OCI-LY7 (cell line): ENCODE data around the gene CRB1.

ENCODE experiments used
- CTCF ChIP-seq: fragments of 200-600 bp; sonication (generic); conservative IDR thresholded peaks from 2 replicates; pipeline ENCODE4 v1.5.1; 2014; ENCODE audit warnings: mild to moderate bottlenecking, antibody characterized with exemption, low read length, moderate library complexity, mixed read lengths
- EZH2phosphoT487 ChIP-seq: fragments of 200-600 bp; sonication (generic); IDR thresholded peaks from 2 replicates; pipeline ENCODE4 v1.6.1; 2018; ENCODE audit warnings: low read depth, borderline replicate concordance, mild to moderate bottlenecking, mixed run types, antibody characterized with exemption, low read length, moderate library complexity, mixed read lengths

- TF ChIP-seq EZH2phosphoT487, result no peak
- no peak for TF ChIP-seq CTCF
Measured at GRCh38 chr1:197277166-197277565, 9.1 kb downstream of the CRB1 start.
